Body of pancreas (tissue), 4 donors: ENCODE measurements around the gene KIAA1549. TPM values are rescaled to one million over a fixed set of nuclear protein-coding genes. Genes with fewer than 3 reads are reported as not detected.
"Not testable (repeated sequence)": the region's sequence is repeated elsewhere in the genome, so short reads cannot be mapped to it uniquely, and the experiment has no call there.

ENCODE experiments used
- ATAC-seq: fragments of 150-250 bp; one replicate; pipeline ENCODE4 v1.9.1; 2016
- DNase-seq, 4 donors: peaks; one replicate each; pipeline ENCODE4 v3.0.0-alpha.2; 2019
- H3K27ac ChIP-seq, 4 donors: fragments of 200-600 bp; sonication (generic); 1 replicate in 3 of 4; 2 replicates in 1 of 4; pipeline versions ENCODE4 v1.5.1 to v1.6.1; 2016 to 2019; ENCODE audit warnings: mild to moderate bottlenecking in 1 of 4, mixed read lengths in 1 of 4, moderate library complexity in 1 of 4
- H3K27me3 ChIP-seq, 2 donors: fragments of 200-600 bp; sonication (generic); one replicate each; pipeline ENCODE4 v1.6.0; 2016; ENCODE audit warnings: mild to moderate bottlenecking in 1 of 2
- H3K36me3 ChIP-seq, 2 donors: fragments of 200-600 bp; sonication (generic); replicated peaks in 1 of 2; 2 replicates each; pipeline ENCODE4 v1.5.1; 2016; ENCODE audit warnings: low read depth in 2 of 2; ENCODE audit not compliant: insufficient read depth in 1 of 2
- H3K4me1 ChIP-seq: fragments of 200-600 bp; sonication (generic); one replicate; pipeline ENCODE4 v1.6.0; 2016
- H3K4me3 ChIP-seq, 2 donors: fragments of 200-600 bp; sonication (generic); 1 replicate in 1 of 2; 2 replicates in 1 of 2; pipeline ENCODE4 v1.5.1; 2016 to 2019
- H3K9me3 ChIP-seq, 3 donors: fragments of 200-600 bp; sonication (generic); 1 replicate in 2 of 3; 2 replicates in 1 of 3; pipeline ENCODE4 v1.5.1; 2016
- POLR2A ChIP-seq, 3 donors: fragments of 450-650 bp; IDR thresholded peaks; one replicate each; pipeline ENCODE4 v1.6.1; 2016; ENCODE audit warnings: antibody characterized with exemption in 3 of 3, mild to moderate bottlenecking in 2 of 3
- WGBS, 2 donors: methylation state at CpG; one replicate each; pipeline ENCODE4 v1.1.5; 2017; 5-methylcytosine and 5-hydroxymethylcytosine counted together
- intact Hi-C: fragments of 100-400 bp; cut with DNase I; formaldehyde crosslinking; loops from one replicate; pipeline ENCODE4 v1.15.1; 2023
- total RNA-seq, 2 donors: library from RNA; depleted of rRNA; stranded (reverse); fragments of >200 nt; gene quantifications; one replicate each; pipeline ENCODE4 v1.1.0, GENCODE V29; 2016
- TF ChIP-seq, protein P1 (sequence below), 7 experiments: fragments of 450-650 bp in 4 of 7; fragments of 200-600 bp in 3 of 7; sonication (generic) in 3 of 7; IDR thresholded peaks; one replicate each; pipeline ENCODE4 v1.5.1; 2016 to 2019; ENCODE audit warnings: antibody characterized with exemption in 7 of 7

Gene KIAA1549
- total RNA-seq, 2 donors from 2014 or later: 5.3 to 6.0 TPM

DNA sequence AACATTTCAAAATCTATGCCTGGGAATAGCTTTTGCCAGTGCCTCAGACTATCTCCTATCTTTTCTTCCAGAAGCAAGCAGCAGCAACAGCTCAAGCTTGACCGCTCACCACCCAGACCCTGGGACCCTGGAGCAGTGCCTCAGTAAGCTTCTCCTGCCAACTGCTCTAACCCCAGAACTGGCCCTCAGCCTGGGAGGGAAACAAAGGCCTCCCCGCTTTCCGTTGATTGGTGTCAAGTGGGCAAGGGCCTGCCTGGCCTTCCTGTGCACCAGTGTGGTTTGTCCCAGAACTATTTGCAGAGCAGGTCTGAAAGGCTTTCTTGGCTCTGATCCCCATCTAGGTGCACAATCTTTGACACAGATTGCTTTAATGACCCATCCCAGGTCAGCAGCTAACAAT, 179.9 kb downstream of the KIAA1549 start:
- intact Hi-C loops: no loop called here
- DNase-seq: no peak
- TF ChIP-seq POLR2A (IDR thresholded peaks at IDR 0.05): no peak
- TF ChIP-seq, protein P1, sequence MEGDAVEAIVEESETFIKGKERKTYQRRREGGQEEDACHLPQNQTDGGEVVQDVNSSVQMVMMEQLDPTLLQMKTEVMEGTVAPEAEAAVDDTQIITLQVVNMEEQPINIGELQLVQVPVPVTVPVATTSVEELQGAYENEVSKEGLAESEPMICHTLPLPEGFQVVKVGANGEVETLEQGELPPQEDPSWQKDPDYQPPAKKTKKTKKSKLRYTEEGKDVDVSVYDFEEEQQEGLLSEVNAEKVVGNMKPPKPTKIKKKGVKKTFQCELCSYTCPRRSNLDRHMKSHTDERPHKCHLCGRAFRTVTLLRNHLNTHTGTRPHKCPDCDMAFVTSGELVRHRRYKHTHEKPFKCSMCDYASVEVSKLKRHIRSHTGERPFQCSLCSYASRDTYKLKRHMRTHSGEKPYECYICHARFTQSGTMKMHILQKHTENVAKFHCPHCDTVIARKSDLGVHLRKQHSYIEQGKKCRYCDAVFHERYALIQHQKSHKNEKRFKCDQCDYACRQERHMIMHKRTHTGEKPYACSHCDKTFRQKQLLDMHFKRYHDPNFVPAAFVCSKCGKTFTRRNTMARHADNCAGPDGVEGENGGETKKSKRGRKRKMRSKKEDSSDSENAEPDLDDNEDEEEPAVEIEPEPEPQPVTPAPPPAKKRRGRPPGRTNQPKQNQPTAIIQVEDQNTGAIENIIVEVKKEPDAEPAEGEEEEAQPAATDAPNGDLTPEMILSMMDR (IDR thresholded peaks at IDR 0.05): no peak
- no peaks in the 10 kb centered on the region for H3K9me3 ChIP-seq
- H3K4me3 ChIP-seq: no peak overlapping the region
- no peaks in the 10 kb centered on the region for H3K4me1 ChIP-seq
- no peak overlapping the region for H3K27ac ChIP-seq
- H3K27me3 ChIP-seq: no peaks in the 10 kb centered on the region
- no peak for ATAC-seq
- 90% methylated on average over 3 of the region's 3 CpGs for WGBS, 2 donors
- H3K36me3 ChIP-seq: no peaks in the 10 kb centered on the region

DNA sequence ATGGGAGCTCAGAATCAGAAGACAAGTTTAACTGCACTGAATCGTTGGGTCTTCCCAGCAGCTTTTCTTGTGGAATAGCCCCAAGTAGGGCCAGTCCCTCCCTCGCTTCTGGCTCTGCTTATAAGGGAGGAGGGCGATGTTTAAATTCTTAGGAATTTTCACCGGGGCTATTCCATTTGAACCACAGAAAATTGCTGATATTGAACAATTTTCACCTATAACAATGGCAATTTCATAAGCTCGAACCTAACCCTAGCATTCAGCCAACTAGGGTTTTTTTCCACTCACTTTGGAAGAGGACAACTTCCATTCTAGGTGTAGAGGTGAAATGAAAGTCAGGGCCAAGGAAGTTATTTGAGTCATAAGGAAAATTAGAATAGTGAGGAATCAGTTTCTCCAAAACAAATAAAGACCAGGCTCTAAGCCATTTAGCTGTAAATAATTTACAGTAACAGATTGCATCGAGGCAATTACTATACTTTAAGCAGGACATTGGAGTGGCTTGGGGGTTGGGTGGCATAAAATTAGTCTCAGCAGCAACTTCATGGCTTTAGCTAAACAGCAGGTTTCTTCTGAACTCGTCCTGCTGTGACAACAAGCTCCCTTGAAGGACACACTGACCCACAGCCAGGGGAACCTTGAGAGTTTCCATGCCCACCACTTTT, 181.7 kb downstream of the KIAA1549 start:
- Histone ChIP-seq H3K27ac (no peak overlapping the region), H3K4me1 (no peaks in the 10 kb centered on the region), H3K36me3 (no peaks in the 10 kb centered on the region), H3K9me3 (no peaks in the 10 kb centered on the region), H3K4me3 (no peak overlapping the region), H3K27me3 (no peaks in the 10 kb centered on the region)
- no peak for ATAC-seq
- 61% methylated on average over 7 of the region's 7 CpGs for WGBS, 2 donors
- intact Hi-C loops: no loop called here
- DNase-seq: no peak
- TF ChIP-seq, protein P1 (IDR thresholded peaks at IDR 0.05): no peak
- TF ChIP-seq POLR2A (IDR thresholded peaks at IDR 0.05): no peak

DNA sequence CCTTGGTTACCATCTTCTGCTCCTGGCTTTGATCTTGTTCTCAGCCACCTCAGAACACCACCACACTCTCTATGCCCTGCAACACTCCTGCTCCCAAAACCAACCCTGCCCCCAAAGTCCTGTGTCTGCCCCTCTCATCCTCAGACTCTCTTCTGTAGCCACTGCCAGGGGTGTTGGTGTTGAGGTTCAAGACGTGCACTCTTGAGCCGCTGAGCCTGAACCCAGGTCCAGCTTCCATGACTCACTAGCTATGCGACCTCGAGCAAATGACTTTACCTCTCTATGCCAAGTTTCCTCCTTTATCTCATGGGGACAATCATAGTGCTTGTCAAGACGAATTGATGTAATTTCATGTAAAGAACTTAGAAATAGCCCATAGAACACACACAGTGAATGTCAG, 182.4 kb downstream of the KIAA1549 start:
- Histone ChIP-seq H3K36me3 (no peaks in the 10 kb centered on the region), H3K4me1 (no peaks in the 10 kb centered on the region), H3K27ac (no peak overlapping the region), H3K9me3 (no peaks in the 10 kb centered on the region), H3K4me3 (no peak overlapping the region), H3K27me3 (no peaks in the 10 kb centered on the region)
- ATAC-seq: no peak
- no peak for TF ChIP-seq POLR2A (IDR thresholded peaks at IDR 0.05)
- TF ChIP-seq, protein P1 (IDR thresholded peaks at IDR 0.05): no peak
- intact Hi-C loops: no loop called here
- WGBS, 2 donors: 49 to 59% methylated on average over 5 of the region's 5 CpGs
- no peak for DNase-seq

GRCh38 chr7:138797715-138798320, 183.4 kb downstream of the KIAA1549 start, which contains the start of the genes ATP6V0A4 and TMEM213:
Gene ATP6V0A4, minus strand, starts transcription at chr7:138798196. Its CDS starts 26,949 bp downstream, at chr7:138771247.
Gene TMEM213, plus strand, starts transcription at chr7:138797994. Its CDS starts 111 bp downstream, at chr7:138798105.
- H3K27ac ChIP-seq: no peak within 1 kb of the TSS
- no peaks in the 10 kb centered on the region for H3K36me3 ChIP-seq
- intact Hi-C loops: no loop called here
- ATAC-seq (no peak), DNase-seq (peak in 1 of 4 donors; percentile 5)
- WGBS, 2 donors: 13 to 21% methylated on average over 8 to 14 of the region's 14 CpGs
- H3K4me1 ChIP-seq: no peaks in the 10 kb centered on the region
- TF ChIP-seq, protein P1 (IDR thresholded peaks at IDR 0.05): no peak
- no peak for TF ChIP-seq POLR2A (IDR thresholded peaks at IDR 0.05)
- no peaks in the 10 kb centered on the region for H3K27me3 ChIP-seq
- H3K9me3 ChIP-seq: no peaks in the 10 kb centered on the region
- no peak within 1 kb of the TSS for H3K4me3 ChIP-seq

DNA sequence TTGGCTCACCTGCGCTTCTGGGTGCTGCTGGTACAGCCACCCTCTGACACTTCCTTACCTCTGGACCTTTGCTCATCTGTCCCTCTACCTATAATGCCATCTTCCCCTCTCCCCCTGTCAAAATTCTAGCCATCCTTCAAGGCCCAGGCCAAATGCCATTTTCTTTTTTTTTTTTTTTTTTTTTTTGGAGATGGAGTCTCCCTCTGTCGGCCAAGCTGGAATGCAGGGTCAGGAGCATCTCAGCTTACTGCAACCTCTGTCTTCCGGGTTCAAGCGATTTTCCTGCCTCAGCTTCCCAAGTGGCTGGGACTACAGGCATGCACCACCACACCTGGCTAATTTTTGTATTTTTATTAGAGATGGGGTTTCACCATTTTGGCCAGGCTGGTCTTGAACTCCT, 184.1 kb downstream of the KIAA1549 start:
- DNase-seq, H3K27ac ChIP-seq, H3K9me3 ChIP-seq, H3K27me3 ChIP-seq, intact Hi-C loops, ATAC-seq, H3K4me3 ChIP-seq, H3K4me1 ChIP-seq, H3K36me3 ChIP-seq: not testable (repeated sequence)
- WGBS, 2 donors: 68 to 85% methylated on average over 4 of the region's 4 CpGs
